GM18502 (cell line): Measurements from ENCODE around the gene RAB37.
A peak's percentile ranks its signal among the peaks of the same experiment; 100 is the strongest.

Experiments
- ATAC-seq: cut with Tn5 transposase; IDR thresholded peaks from one replicate; pipeline ENCODE4 v1.9.1; 2021; ENCODE audit warnings: mild to moderate bottlenecking; ENCODE audit not compliant: unreplicated experiment, poor library complexity

RAB37 gene

DNA sequence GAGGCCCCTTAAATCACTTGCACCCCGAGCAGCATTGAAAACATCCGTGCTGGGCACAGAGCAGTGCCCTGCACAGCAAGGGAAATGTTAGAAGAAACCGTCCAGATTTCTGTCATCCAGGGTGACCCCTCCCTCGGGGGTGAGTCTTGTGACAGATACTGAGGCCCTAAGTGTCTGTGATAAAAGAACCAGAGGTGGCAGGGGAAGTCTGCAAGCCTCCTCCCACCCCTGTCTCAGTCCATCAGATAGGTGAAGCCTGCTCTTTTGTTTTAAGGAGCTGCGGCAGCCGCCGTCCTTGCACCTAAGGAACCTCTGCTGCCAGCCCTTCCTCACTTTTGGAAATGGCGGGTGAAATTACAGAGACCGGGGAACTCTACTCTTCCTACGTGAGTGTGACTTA, 39.9 kb downstream of the RAB37 start:
- no peak for ATAC-seq

DNA sequence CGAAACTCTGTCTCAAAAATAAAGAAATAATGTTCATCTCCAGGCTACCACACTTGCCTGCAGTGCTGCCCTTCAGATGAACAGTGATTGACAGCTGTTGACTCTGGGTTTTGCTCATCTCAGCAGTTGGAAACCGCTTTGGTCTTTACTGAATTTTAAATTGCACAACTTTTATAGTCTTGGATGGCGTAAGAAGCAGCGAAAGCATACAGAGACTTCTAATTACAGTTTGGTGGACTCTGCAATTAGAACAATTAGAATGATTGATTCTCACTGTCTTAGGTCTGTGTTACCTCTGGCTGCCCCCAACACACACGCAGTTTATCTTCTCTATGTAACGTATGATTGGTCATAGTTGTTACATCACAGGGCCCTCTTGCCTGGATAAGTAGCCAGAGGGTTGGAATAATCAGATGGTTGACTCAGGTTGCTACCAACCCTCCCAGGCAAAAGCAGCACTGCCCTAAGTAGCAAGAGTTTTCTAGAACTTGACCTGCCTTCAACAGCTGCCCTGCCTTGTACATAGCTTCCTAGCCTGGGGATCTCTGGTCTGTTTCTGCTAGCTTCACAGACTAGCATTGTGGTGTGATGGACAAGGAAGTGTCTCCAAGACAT, 41.0 kb downstream of the RAB37 start:
- ATAC-seq: no peak

DNA sequence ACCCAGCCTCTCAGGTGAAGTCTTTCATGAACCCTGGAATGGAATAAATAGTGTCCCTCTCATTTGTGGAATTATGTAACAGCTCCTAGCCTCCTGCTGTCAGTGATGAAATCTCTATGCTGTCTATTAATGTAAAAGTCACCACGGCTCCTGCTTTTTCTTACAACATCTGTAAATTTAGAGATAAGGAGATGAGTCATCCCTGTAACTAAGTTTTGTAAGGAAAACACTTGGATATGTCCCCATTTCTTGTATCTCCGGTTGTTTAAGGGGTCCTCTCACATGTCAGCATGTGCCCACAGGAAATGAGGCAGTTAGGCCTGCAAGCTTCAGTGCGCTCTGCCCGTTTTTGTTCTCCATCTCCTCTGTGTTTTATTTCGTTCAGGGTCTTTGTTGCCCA, 41.9 kb downstream of the RAB37 start:
- no peak for ATAC-seq

DNA sequence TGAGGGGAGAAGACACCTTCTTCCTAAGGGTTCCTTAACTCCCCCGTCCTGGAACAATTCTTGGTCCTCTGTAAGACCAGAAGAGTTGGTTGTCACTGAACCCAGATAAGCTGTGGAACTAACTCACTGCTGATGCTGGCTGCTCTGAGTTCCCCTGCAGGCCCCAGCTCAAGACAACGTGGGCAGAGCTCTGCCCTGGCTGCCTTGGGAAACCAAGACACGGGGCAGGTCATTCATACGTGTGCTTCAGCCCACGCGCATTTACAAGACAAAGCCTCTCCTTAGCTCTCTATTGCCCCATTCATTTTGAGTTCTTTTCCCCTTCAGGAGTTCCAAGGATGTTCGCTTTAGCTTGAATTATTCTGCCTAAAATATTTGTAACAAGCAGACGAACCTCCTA, 42.4 kb downstream of the RAB37 start:
- no peak for ATAC-seq

DNA sequence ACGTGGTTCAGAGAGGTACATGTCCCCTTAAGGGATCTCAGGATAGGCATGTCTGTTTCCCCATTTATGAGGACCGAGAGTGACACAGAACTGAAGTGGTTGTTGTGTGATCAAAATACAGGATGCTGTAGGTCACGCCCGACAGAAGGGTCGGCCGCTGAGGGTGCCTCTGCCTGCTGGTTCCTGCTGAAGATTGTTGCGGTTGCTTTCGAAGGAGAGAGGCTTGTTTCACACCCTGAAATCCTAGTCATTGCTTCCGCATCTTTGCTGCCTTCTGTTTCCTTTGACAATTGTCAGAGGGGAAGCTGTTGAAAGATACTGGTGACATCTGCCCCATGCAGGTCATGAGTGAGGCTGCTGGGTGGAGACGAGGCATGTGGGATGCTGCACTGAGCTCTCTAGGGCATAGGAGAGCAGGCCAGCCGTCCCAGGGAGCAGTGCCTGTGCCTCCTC, 42.9 kb downstream of the RAB37 start:
- peak; percentile 66 for ATAC-seq

DNA sequence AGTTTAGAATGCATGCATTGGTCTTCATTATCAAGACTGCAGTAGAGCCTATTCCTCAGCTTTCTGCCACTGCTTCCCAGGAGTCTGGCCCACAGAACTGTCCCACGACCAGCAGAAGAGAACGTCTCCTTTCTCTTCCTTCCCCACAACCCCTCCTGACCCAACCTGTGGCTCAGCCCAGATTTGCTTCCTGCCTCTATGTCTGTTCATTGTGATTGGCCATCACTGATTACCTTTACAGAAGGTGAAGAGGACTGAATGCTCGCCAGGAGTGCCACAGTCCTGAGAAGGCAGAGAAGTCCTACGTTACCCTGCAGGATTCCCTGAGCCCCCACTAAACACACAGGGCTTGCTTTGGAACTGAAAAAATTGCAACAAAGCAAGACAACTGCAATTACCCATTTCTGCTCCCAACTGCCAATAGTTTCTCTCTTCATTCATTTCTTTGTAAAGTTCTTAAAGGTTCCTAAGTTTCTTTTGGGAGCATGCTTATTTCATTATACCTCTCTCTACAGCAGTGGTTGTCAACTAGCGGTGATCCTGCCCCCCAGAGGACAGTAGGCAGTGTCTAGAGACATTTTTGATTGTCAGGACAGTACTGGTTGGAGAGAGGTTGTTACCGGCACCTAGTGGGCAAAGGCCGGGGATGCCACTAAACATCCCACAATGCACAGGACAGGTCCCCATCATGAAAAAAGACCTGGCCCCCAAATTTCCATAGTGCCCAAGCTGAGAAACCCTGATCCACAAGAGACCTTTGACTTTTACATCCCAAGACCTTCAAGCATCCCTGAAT, 43.6 kb downstream of the RAB37 start:
- ATAC-seq: no peak

DNA sequence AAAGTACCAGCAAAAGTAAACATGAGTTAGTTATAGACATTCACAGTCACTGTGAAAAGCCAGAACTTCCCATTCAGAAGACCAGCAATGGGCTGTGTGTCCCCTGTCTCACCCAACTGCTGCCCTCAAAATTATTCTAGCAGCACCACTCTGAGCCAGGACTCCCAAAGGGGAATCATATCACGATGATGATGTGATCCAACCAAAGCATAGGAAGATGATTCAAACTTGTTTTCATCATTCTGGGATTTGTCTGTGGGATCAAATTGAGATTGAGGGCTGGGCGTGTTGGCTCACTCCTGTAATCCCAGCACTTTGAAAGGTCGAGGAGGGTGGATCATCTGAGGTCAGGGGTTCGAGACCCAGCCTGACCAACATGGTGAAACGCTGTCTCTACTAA, 45.5 kb downstream of the RAB37 start:
- ATAC-seq: no peak

DNA sequence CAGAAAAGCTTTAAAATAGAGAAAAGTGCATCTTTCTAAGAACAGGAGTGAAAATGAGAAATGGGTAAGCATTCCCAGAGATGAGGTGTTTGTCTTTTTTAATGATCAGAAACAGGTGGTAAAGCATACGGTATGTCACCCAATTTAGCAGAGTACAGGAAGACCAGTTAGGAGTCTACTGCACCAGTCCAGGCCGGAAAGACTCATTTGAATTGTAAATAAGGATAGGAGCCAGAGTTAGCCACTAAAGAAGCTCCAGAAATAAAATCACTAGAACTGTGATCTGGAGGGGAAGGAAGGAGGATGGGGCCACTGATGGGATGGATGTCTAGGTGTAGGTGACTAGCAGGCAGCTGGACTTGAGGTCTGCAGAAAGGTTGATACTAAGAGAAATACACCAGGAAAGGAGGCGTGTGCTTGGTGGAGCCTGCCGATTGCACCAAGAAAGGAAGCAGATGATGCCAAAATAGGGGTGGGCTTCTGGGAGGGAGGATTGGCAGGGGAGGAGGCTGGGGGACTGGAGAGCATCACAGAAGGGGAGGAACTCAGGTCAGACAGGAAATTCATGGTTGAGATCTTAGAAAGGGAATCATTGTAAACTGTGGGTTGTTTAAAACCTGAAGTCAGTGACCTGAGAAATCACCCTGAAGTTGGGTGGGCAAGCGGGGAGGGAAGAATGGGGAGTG, 47.2 kb downstream of the RAB37 start:
- ATAC-seq: no peak

DNA sequence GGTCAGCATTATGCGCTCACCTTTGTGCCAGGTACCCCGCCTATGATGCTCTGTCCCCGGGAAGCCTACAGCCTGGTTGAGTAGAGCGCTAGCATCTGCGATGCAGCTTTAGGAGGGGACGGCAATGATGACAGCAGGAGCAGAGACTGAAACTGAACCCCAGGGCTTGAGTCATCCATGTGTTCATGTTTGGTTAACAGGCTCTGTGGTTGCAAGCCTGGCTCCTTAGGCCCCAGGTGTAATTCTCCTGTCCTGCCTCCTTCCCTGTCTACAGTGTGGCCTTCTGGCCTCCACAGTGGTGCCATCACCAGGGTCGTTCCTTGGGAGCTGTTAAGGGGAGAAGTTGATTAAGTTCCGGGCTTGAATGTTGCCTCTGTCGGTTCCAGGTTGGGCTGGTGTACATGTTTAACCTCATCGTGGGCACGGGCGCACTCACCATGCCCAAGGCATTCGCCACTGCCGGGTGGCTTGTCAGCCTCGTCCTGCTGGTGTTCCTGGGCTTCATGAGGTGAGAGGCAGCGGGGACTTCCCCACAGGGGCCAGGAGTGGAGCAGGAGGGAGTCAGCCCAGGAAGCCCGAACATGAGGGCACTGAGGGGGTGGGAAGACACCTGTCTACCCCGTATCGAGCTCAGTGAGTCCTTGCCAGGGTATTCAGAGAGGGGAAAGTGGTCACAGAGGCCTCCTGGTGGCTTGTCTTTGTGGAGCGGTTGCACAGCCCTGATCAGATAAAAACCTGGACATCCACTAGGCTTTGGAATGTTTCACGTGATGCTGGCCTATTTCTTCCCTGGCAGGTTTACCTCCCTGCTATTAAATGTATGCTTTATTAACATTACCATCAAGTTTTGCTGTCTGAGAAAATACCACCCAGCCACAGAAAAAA, 48.3 kb downstream of the RAB37 start:
- no peak for ATAC-seq

DNA sequence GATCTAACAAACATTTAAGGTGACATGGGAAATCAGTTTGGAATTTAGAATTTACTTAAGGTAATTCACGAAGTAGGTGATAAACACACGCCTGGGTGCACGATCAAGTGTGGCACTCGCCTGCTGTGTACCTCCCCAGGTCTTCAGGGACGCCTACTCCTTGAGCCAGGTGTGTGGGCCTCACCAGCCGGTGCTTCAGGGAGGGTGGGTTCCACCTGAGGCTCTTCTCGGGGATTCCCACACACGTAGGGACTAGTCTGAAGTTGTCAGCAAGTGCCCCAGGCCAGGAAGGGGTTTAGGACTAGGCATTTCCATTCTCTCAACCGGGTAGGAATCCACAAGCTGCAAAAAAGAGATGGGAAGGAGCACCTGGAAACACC, 48.9 kb downstream of the RAB37 start:
- ATAC-seq: no peak

DNA sequence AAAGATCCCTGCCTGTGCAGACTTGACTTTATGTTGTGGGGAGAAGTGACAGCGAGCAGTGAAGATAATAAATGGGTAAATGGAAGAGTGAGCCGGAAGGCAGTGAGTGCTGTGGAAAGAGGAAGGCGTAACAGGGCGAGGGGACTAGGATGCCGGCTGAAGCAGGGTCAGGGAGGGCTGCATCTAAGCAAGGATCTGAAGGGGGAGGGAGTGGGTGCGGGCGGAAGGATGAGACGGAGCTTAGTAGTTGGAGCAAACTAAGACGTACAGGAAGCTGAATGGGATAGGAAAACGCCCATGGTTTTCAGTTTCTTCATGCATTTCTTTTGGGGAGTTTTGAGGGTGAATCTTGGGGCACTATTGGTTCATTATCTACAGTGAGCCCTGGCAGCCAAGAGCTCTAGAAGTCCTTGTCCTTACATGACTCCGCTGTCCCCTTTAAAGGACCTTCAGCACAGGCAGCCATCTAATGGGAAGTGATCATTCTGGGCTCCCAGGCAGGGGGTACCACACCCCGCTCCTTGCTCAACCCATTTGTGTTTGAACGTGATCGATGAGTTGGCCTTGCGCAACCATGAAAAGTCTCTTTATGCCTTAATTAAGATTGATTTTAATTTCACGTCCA, 49.5 kb downstream of the RAB37 start:
- ATAC-seq: no peak

DNA sequence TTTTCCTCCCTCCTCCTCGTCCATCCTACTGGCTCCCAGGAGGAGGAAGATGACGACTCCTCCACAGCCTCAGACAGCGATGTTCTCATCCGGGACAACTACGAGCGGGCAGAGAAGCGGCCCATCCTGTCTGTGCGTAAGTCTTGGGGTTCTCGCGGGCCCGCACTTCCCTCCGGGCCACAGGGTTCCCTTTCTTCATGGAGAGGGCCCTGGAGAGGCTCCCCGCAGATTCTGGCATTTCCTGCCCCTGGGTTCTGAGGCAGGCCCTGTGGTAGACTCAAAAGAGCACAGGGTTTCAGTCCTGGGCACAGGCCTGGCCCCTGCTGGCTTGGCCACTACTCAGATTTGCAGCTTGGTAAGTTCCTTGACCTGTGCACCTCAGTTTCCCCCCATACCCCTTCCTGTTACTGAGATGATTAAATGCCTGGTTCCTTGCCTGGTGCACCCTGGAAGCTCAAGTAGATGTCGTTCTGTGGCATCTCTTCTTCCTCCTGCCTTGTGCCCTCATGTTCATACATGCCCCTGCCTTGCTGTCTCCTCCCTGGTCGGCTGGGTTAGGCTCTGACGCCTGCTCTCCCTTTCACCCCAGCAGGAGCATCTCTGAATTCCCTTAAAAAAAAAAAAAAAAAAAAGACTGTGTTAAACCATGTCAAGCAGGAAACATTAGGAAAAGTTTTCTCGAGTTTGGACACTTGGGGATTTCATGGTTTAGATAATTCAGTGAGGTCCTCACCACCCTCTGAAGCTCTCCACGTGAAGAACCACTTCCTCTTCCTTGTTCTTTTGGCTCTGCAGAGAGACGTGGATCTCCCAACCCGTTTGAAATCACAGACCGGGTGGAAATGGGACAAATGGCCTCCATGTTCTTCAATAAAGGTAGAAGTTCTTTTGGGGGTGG, 53.4 kb downstream of the RAB37 start:
- ATAC-seq: no peak

DNA sequence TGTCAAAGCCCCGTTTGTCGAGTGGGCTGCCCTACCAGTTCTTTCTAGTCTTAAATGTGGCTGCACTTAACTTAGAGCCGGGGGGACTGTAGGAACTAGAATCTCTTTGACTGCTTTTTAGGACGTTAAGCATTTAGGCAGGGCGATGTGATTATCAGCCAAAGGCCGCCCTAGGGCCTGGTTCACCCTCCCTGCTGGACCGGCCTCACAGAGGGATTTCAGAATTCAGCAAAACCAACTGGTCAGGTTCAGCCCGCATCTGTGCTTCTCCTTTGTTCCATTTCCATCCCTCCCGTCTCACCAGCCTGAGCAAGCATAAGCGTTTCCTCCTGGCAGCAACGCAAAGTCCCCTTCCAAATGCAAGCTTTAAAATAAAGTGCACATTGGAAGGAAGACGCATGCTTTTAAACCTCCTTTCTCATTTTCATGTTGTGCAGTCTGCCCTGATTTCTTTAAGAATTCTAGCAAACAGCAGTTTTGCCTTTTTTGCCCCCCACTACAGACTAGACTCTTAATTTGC, 55.6 kb downstream of the RAB37 start:
- ATAC-seq: no peak

DNA sequence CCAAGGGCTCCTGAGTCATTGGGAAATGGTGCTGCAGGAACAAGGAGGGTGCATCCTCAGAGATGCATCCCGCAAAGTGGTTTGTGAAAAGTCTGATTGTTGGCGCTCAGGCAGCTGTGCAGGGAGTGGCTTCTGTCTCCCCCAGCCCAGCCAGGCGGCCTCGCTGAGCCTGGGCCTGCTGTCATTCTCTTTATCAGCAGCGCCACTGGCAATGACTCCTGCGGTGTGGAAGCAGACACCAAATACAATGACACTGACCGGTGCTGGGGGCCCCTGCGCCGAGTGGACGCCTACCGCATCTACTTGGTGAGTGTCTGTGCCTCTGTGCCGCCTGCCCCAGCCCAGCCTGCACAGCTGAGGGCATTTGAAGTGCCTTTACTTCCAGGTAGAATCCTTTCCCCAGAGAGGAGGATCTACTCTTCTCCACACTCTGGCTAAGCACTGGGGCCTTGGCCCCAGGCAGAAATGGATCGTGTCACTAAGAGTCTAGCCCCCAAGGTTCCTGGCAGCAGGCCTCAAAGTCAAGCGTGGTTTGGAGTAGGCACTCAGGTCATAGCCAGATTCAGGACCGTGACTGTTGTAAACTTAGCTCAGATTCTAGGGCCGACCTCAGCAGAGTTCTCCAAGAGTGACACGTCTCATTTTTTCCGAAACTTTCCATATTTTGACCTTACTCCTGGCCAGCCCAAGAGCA, 58.4 kb downstream of the RAB37 start:
- no peak for ATAC-seq

DNA sequence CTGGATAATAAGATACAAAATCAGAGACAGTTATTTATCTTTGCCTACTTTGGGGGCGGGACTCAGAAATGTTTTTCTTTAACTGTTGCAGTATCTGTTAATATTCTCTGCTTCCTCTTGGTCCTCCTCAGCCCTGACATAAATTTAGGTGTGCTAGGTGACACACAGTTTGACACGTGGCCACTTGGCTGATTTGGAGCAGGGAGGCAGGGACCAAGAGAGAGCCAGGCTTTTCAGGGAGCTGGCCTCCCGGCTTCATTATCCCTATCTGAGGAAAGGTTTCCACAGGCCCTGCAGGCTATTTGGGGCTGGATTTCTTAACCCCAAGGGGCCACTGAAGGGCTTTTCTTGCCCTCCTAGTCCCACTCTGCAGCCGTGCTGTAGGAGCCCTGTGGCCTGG, 59.2 kb downstream of the RAB37 start:
- ATAC-seq: no peak

DNA sequence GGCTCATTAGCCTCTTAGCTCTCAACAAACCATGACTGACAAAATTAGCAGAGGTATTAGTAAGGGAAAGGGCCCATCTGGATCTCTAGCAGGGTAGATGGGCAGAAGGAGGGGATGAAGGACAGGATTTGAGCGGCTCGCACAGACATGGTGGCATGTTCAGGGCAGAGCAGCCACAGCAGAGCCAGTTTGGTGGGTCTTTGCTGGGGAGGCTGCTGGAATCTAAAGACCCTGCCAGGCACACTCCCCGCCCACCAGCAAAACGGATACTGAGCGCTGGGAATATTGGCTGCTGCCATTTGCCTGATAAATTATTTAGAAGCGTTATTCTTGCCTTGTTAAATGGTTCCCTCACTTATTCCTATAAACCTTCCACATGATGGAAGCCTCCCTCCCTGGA, 59.8 kb downstream of the RAB37 start:
- no peak for ATAC-seq
